ENCODE measurements around the gene ERBB4. TPM values are rescaled to one million over a fixed set of nuclear protein-coding genes. Genes with fewer than 3 reads are reported as not detected.

Gene ERBB4
- polyA plus RNA-seq, 1 of the 3 experiments (the other 2 are of a cell fraction) = 0.05 TPM

DNA sequence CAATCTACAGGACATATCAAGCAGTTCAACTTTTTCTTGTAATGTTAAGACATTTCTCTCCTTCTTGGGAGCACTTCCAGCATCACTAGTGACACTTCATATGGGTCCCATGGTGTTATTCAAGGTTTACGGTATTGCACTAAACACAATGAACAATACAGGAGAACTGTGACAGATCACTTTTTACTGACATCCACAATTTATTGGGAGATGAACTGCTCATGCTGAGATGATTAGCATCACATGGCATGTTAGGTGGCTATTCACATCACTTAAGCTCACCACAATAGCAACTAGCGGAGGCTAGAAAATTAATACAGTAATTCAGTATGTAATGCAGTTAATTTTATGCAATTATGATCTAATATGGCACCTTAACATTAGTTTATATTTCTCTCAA is 264.4 kb downstream of the ERBB4 start:
- Histone ChIP-seq H3K79me2 (ENCODE audit: insufficient read depth) (no peaks in the 10 kb centered on the region), H3K27me3 (ENCODE audit: insufficient read depth) (no peaks in the 10 kb centered on the region), H3K9ac (no peak overlapping the region), H2AFZ (ENCODE audit: low read depth) (no peak overlapping the region), H3K36me3 (replicated peaks in 1 of 2; ENCODE audit: control insufficient read depth in 1 of 2, insufficient read depth in 2 of 2, low read length in 1 of 2) (no peaks in the 10 kb centered on the region), H3K9me2 (no peaks in the 10 kb centered on the region), H3F3A (replicated peaks; ENCODE audit: insufficient read depth) (no peaks in the 10 kb centered on the region), H3K4me2 (no peak overlapping the region), H4K20me1 (ENCODE audit: insufficient read depth) (no peaks in the 10 kb centered on the region), H3K4me1 (ENCODE audit: control insufficient read depth in 1 of 2, insufficient read depth in 2 of 2, low read depth in 1 of 2, low read length in 1 of 2) (no peaks in the 10 kb centered on the region; a peak in 1 of 4 replicates), H3K27ac (ENCODE audit: low read depth in 2 of 2, low read length in 1 of 2) (no peak overlapping the region), H3K4me3 (ENCODE audit: low read depth in 2 of 2, low read length in 1 of 2) (no peak overlapping the region), H3K9me3 (no peaks in the 10 kb centered on the region)
- POLR2A ChIA-PET = no interaction called here
- DNase-seq = no peak
- WGBS (ENCODE audit: low lambda C conversion rate) = 90% methylated on average over 2 of the region's 2 CpGs
- CTCF ChIA-PET = no interaction called here
- no peak for TF ChIP-seq MEF2A (IDR thresholded peaks at IDR 0.05; ENCODE audit: borderline replicate concordance, low read depth)
- TF ChIP-seq IRF3 (IDR thresholded peaks at IDR 0.05; ENCODE audit: low read depth, low read length) = no peak
- TF ChIP-seq, protein P1, sequence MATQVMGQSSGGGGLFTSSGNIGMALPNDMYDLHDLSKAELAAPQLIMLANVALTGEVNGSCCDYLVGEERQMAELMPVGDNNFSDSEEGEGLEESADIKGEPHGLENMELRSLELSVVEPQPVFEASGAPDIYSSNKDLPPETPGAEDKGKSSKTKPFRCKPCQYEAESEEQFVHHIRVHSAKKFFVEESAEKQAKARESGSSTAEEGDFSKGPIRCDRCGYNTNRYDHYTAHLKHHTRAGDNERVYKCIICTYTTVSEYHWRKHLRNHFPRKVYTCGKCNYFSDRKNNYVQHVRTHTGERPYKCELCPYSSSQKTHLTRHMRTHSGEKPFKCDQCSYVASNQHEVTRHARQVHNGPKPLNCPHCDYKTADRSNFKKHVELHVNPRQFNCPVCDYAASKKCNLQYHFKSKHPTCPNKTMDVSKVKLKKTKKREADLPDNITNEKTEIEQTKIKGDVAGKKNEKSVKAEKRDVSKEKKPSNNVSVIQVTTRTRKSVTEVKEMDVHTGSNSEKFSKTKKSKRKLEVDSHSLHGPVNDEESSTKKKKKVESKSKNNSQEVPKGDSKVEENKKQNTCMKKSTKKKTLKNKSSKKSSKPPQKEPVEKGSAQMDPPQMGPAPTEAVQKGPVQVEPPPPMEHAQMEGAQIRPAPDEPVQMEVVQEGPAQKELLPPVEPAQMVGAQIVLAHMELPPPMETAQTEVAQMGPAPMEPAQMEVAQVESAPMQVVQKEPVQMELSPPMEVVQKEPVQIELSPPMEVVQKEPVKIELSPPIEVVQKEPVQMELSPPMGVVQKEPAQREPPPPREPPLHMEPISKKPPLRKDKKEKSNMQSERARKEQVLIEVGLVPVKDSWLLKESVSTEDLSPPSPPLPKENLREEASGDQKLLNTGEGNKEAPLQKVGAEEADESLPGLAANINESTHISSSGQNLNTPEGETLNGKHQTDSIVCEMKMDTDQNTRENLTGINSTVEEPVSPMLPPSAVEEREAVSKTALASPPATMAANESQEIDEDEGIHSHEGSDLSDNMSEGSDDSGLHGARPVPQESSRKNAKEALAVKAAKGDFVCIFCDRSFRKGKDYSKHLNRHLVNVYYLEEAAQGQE (IDR thresholded peaks at IDR 0.05; ENCODE audit: low read depth, low read length) = no peak
- no peak for TF ChIP-seq USF2 (IDR thresholded peaks at IDR 0.05; ENCODE audit: borderline replicate concordance, low read depth, low read length)
- TF ChIP-seq CHD2 (IDR thresholded peaks at IDR 0.05; ENCODE audit: low read length, partially characterized antibody) = no peak
- TF ChIP-seq, protein P2, sequence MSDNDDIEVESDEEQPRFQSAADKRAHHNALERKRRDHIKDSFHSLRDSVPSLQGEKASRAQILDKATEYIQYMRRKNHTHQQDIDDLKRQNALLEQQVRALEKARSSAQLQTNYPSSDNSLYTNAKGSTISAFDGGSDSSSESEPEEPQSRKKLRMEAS (IDR thresholded peaks at IDR 0.05; ENCODE audit: low read depth) = no peak

DNA sequence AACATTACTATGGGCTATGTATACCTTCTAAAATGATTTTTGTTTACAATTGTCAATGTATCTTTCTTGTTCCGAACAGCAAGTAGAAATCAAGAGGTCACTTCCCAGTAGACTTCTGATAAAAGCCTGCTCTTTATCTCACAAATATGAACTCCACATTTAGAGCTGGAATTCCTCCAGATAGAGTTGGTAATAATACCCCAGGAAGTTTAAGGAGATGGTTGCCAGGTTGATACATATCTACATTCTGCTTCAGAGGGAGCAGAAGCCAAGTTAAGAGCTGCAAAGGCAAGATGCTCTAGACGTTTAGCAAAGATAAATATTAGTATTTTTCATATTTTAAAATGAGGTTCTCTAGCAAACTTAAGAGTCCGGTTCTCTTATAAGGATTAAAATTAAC is 267.0 kb downstream of the ERBB4 start:
- no peaks in the 10 kb centered on the region for H3K36me3 ChIP-seq (replicated peaks in 1 of 2; ENCODE audit: control insufficient read depth in 1 of 2, insufficient read depth in 2 of 2, low read length in 1 of 2)
- DNase-seq = no peak
- H3K79me2 ChIP-seq (ENCODE audit: insufficient read depth) = no peaks in the 10 kb centered on the region
- H3K27me3 ChIP-seq (ENCODE audit: insufficient read depth) = no peaks in the 10 kb centered on the region
- TF ChIP-seq EZH2phosphoT487 (IDR thresholded peaks at IDR 0.05; ENCODE audit: borderline replicate concordance, low read depth) = no peak
- TF ChIP-seq TCF12 (IDR thresholded peaks at IDR 0.05) = 0 out of 2 replicates have a peak, but pooled peaks have one; percentile 14
- 36% methylated on average over 3 of the region's 3 CpGs for WGBS (ENCODE audit: low lambda C conversion rate)
- no peak overlapping the region for H3K4me2 ChIP-seq
- no peak overlapping the region for H2AFZ ChIP-seq (ENCODE audit: low read depth)
- peaks cover 0 to 2% of the 10 kb centered on the region in 2 experiments; a peak in 1 of 4 replicates for H3K4me1 ChIP-seq (ENCODE audit: control insufficient read depth in 1 of 2, insufficient read depth in 2 of 2, low read depth in 1 of 2, low read length in 1 of 2)
- ChIA-PET POLR2A (no interaction called here), CTCF (no interaction called here)
- H3F3A ChIP-seq (replicated peaks; ENCODE audit: insufficient read depth) = no peaks in the 10 kb centered on the region
- H3K27ac ChIP-seq (ENCODE audit: low read depth in 2 of 2, low read length in 1 of 2) = no peak overlapping the region
- H3K9me2 ChIP-seq = no peaks in the 10 kb centered on the region
- no peak overlapping the region for H3K9ac ChIP-seq
- H3K4me3 ChIP-seq (ENCODE audit: low read depth in 2 of 2, low read length in 1 of 2) = no peak overlapping the region
- H4K20me1 ChIP-seq (ENCODE audit: insufficient read depth) = no peaks in the 10 kb centered on the region
- H3K9me3 ChIP-seq = no peaks in the 10 kb centered on the region

Measured in SK-N-SH (cell line).